Osteoblast (primary cell): Measurements from ENCODE around the gene LUZP1. TPM values are rescaled to one million over a fixed set of nuclear protein-coding genes. Genes with fewer than 3 reads are reported as not detected.
A peak's percentile ranks its signal among the peaks of the same experiment; 100 is the strongest.

Experiments used
- DNase-seq: peaks from one replicate; pipeline ENCODE4 v3.0.0; 2011; ENCODE audit warnings: low spot score, mixed read lengths; ENCODE audit not compliant: insufficient read length; ENCODE audit errors: missing footprints
- H2AFZ ChIP-seq: 2 replicates; pipeline ENCODE4 v1.6.0; 2011; ENCODE audit warnings: mild to moderate bottlenecking, low read length
- H3K27ac ChIP-seq: 2 replicates; pipeline ENCODE4 v1.5.1; 2011; ENCODE audit warnings: mild to moderate bottlenecking, low read depth, low read length, moderate library complexity
- H3K27me3 ChIP-seq: 2 replicates; pipeline ENCODE4 v1.6.0; 2012; ENCODE audit warnings: mild to moderate bottlenecking, control low read depth, inconsistent platforms, low read length, moderate library complexity; ENCODE audit not compliant: insufficient read depth
- H3K36me3 ChIP-seq: 2 replicates; pipeline ENCODE4 v1.5.1; 2011; ENCODE audit warnings: mild to moderate bottlenecking, low read length, control low read depth, moderate library complexity; ENCODE audit not compliant: insufficient read depth
- H3K4me1 ChIP-seq: 2 replicates; pipeline ENCODE4 v1.5.1; 2011; ENCODE audit warnings: mild to moderate bottlenecking, low read length, control low read depth, moderate library complexity; ENCODE audit not compliant: insufficient read depth
- H3K4me2 ChIP-seq: 2 replicates; pipeline ENCODE4 v1.6.0; 2011; ENCODE audit warnings: mild to moderate bottlenecking, low read length; ENCODE audit not compliant: insufficient read depth
- H3K4me3 ChIP-seq: fragments of 200-600 bp; sonication (generic); 3 replicates; pipeline ENCODE4 v1.5.1; 2012; ENCODE audit warnings: mild to moderate bottlenecking, low read length, inconsistent platforms; ENCODE audit not compliant: insufficient read depth
- H3K79me2 ChIP-seq: 2 replicates; pipeline ENCODE4 v1.6.0; 2012; ENCODE audit warnings: mild to moderate bottlenecking, low read length, control low read depth, inconsistent platforms; ENCODE audit not compliant: insufficient read depth
- H3K9me3 ChIP-seq: 2 replicates; pipeline ENCODE4 v1.5.1; 2011; ENCODE audit warnings: low read depth, low read length, control low read depth
- H4K20me1 ChIP-seq: 2 replicates; pipeline ENCODE4 v1.6.0; 2012; ENCODE audit warnings: mild to moderate bottlenecking, low read length, control low read depth; ENCODE audit not compliant: insufficient read depth
- CTCF ChIP-seq: IDR thresholded peaks from 2 replicates; pipeline ENCODE4 v1.5.1; 2011; ENCODE audit warnings: mild to moderate bottlenecking, low read depth, low read length, moderate library complexity; ENCODE audit errors: extremely low read depth
- total RNA-seq: library from RNA; depleted of rRNA; stranded (reverse); fragments of >200 nt; gene quantifications from 2 replicates; pipeline ENCODE4 v1.2.3, GENCODE V29; 2012

Gene LUZP1
- total RNA-seq, 1 donor, result 30.0 TPM

DNA sequence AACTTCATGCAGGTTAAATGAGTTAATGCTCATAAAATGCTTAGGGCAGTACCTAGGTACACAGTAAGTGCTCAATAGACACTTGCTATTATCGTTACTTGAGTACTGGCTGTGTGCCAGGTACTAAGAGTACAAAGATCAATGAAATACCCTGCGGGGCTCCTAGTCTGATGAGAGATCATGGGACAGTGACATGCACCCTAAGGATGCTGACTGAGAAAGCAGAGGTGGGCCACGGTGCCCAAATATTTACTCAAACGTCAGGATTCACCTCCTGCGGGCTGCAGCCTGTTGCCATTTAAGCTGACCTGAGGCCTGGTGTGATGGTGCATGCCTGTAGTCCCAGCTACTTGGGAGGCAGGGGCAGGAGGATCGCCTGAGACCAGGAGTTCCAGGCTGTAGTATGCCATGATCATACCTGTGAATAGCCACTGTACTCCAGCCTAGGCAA is 19.8 kb upstream of the LUZP1 start:
- Histone ChIP-seq H3K4me3 (no peak overlapping the region), H3K36me3 (no peaks in the 10 kb centered on the region), H4K20me1 (no peaks in the 10 kb centered on the region), H3K4me1 (peaks cover 10% of the 10 kb centered on the region), H3K4me2 (no peak overlapping the region), H3K27ac (peak overlapping the region; percentile 69), H3K79me2 (no peaks in the 10 kb centered on the region), H3K27me3 (no peaks in the 10 kb centered on the region), H2AFZ (no peak overlapping the region), H3K9me3 (no peaks in the 10 kb centered on the region)
- TF ChIP-seq CTCF, result no peak
- DNase-seq, result no peak

DNA sequence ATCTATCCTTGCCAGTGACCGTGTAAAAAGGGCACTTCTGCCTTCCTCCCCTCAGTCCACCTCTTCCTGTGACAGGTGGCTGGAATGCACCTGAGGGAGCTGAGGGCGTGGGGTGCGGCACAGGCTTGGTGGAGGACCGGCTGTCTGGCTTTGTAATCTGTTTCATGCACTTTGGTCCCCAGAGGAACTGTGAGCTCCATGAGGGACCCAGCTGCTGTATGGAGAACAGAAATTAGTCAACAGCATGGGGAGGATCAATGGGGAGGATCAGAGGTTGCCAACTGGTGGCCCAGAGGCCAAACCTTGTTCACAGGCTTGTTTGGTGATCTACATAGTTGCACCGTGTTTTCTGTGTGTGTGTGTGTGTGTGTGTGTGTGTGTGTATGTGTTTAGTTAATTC is 19.0 kb upstream of the LUZP1 start:
- Histone ChIP-seq H3K36me3 (no peaks in the 10 kb centered on the region), H4K20me1 (no peaks in the 10 kb centered on the region), H3K4me1 (peaks cover 10% of the 10 kb centered on the region), H3K9me3 (no peaks in the 10 kb centered on the region), H3K79me2 (no peaks in the 10 kb centered on the region), H3K4me2 (no peak overlapping the region), H2AFZ (no peak overlapping the region), H3K27me3 (no peaks in the 10 kb centered on the region), H3K27ac (no peak overlapping the region), H3K4me3 (no peak overlapping the region)
- TF ChIP-seq CTCF, result no peak
- DNase-seq, result no peak

DNA sequence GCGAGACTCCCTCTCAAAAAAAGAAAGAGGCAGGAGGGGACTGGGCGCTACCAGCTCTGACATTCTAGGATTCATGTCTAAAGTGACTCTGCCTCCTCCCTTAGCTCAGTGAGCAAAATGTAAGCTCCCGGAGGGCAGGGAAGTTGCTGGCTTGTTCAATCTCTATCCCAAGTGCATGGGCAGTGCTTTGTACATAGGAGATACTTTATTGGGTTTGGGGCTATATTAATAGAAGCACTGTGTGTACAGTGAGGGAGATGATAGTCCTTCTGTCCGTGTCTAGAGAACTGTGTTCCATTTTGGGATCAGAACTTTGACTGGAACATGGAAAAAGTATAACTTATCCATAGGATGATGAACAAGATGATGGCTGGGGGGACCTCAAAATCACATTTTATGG is 16.7 kb upstream of the LUZP1 start:
- no peak overlapping the region for H3K4me3 ChIP-seq
- peaks cover 10% of the 10 kb centered on the region for H3K4me1 ChIP-seq
- H4K20me1 ChIP-seq, result no peaks in the 10 kb centered on the region
- no peak for TF ChIP-seq CTCF
- H3K4me2 ChIP-seq, result no peak overlapping the region
- H3K9me3 ChIP-seq, result no peaks in the 10 kb centered on the region
- H3K27ac ChIP-seq, result no peak overlapping the region
- no peak for DNase-seq
- no peaks in the 10 kb centered on the region for H3K27me3 ChIP-seq
- H2AFZ ChIP-seq, result no peak overlapping the region
- H3K79me2 ChIP-seq, result no peaks in the 10 kb centered on the region
- H3K36me3 ChIP-seq, result no peaks in the 10 kb centered on the region

GRCh38 chr1:23184212-23184934 is 15.7 kb upstream of the LUZP1 start:
- Histone ChIP-seq H3K4me2 (peak overlapping the region; percentile 88), H3K27me3 (no peaks in the 10 kb centered on the region), H3K4me3 (peak overlapping the region; percentile 67), H3K79me2 (no peaks in the 10 kb centered on the region), H4K20me1 (no peaks in the 10 kb centered on the region), H3K36me3 (no peaks in the 10 kb centered on the region), H2AFZ (peak overlapping the region; percentile 77), H3K9me3 (no peaks in the 10 kb centered on the region), H3K4me1 (peaks cover 10% of the 10 kb centered on the region), H3K27ac (no peak overlapping the region)
- DNase-seq, result peak; percentile 86
- TF ChIP-seq CTCF, result peak; percentile 64
